Measurements from ENCODE around the gene ZFHX3.

The ZFHX3 gene

DNA sequence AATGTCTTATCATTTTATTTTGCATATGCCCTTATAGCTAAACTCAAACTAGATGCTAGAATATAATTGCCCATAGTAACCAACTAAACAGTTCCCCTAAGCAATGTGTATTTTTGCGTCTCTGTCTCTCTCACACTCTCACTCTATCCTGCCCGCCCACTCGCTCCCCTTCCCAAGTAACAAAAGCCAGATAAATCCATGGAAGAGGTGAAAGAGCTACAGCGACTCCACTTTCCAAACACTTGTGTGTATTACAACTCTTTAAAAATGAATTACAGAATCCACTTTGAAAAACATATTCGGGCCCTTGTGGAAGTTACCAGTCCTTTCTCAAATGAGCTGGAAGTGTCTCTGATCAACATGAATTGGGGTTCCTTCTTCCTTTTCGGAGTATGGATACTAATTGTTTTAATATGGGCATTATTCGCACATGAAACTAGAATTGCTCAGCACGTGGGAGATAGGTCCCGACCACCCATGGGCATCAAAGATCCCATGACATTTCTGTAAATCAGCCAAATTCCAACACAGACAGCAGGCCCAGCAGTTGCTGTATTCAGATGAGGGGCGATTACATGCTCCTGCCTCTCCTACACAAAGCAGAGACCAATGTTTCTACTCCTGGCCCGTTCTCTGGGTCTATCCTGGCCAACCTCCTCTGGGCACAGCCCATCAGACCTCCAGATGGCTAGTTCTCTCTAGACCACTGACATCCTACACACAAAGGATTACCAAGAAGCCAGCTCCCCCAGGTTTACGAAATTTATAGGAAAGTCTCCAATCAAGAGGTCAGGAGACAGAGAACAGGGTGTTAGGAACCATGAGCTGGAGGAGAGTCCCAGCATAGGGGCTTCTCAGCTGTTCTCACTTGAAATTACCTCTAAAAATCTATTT, 121.5 kb downstream of the ZFHX3 start:
- DNase-seq: no peak

- no peak for DNase-seq
These were observed 122.3 kb downstream of the ZFHX3 start for GRCh38 chr16:72925631-72925979.

DNA sequence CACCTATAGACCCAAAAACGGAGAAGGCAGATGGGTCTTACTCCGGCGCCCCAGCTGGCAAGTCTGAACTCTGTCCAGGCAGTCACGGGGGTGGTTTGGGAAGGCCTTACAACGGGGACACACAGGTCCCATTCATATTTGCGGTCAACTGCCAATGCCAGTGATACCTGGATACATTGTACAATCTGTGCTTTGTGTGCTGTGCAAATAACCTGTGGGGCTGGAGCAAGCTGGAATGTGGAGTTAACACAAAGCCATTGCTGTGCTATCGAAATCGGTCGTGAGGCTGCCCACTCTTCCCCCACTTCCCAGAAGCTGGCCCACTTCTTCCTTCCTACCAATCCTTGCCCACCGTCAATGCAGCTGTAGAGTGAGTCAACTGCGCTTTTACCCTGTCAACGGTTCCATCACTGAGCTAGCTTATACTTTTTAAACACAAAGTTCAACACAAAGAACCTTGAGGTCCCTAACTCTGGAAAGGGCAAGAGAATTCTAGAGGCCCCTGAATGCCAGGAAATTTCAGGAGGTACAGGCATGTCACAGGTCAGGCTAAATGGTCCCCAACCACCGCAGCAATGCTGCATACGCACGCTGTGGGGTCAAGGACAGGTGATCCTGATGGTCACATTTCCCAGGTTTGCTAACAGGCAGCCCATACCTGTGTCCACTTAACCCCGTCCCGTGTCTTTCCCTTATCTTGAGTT, 122.8 kb downstream of the ZFHX3 start:
- DNase-seq: no peak

- DNase-seq: no peak
These were observed 123.4 kb downstream of the ZFHX3 start for GRCh38 chr16:72924537-72924926.

DNA sequence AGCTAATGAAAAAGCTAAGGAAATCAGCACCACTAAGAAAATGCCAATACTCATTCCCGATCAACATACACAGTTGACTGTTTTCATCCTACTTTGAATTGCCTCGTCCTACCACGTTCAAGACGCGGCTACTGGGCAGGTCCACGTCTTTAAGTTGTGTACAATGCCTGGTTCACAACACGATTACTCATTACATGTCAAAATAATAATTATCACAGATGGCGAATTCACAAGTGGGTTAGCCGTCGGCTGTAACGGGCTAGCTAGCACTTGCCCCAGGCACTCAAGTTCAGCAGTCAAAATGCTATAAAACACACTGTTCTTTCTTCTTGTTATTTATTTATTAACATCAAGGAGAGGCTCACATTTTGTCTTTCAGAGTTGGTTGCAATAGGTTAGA, 124.2 kb downstream of the ZFHX3 start:
- DNase-seq: no peak

- no peak for DNase-seq
These were observed 125.2 kb downstream of the ZFHX3 start for GRCh38 chr16:72922714-72923113.

- DNase-seq: no peak
These were observed 126.3 kb downstream of the ZFHX3 start for GRCh38 chr16:72921620-72922019.

DNA sequence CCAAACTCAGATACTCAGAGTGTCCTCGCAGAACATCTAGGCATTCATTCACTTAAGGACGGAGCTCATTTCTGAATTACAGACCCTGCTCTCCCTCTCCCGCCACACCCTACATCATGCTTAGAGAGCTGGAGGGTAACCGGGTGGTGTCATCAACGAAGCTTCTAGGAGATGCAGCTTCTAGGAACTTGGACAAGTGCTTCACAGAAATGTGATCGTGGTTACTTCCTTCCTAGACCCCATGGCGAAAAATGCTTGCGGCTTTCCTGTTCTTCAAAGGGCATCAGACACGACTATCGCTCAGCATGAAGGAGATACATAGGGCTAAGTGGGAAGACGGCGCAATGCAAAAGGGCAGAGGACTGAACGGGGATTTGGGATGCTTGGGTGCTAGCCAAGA, 126.8 kb downstream of the ZFHX3 start:
- DNase-seq: no peak

GRCh38 chr16:72917051-72917450, 130.9 kb downstream of the ZFHX3 start:
- DNase-seq: no peak

DNA sequence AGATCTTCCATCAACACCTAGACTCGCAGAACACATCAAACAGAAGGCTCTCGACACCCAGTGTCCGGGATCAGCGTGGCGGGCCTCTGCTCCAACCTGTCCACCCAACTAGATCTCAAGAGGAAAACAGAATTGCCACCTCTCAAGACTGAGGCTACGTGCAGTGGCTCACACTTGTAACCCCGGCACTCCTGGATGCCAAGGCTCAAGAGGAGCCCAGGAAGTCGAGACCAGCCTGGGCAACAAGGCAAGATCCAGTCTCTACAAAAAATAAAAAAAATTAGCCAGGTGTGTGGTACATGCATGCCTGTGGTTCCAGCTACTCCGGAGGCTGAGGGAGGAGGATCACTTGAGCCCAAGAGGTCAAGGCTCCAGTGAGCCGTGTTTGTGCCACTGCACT, 132.6 kb downstream of the ZFHX3 start:
- no peak for DNase-seq

DNA sequence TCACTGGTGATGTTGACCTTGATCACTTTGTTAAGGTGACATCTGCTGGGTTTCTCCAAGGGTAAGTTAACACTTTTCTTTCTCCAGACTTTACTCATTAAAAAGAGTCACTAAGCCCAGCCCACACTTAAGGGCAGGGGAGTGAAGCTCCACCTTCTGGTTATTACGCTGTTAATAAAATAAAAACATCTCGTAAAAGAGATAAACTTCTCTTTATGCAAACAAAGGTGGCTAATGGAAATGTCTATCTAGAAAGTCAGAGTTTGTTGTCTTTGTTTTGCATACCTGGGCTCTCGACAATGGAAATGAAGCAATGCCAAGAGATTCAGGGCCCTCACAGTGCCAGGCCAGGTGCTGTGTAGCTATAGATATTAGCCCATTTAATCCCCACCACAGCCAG, 134.4 kb downstream of the ZFHX3 start:
- DNase-seq: no peak

GRCh38 chr16:72911971-72912370, 136.0 kb downstream of the ZFHX3 start:
- no peak for DNase-seq

DNA sequence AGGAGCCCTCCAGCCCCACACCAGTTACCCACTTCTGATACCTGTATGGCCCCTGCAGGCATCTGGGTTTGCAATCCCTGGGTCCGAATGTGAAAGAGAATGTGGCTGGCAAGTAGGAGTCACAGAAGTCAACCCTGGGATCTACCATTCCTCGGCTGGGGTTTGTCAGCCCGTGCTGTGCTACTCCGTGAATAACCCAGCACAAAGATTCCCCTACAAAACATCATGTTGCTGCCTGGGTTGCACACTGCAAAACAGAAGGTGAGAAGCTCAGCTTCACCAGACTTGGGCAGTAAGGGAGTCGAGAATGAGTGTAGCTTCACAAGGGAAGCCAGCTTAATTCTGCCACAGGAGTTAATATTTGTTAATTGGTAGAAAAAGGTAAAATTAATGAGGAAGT, 137.1 kb downstream of the ZFHX3 start:
- DNase-seq: no peak

DNA sequence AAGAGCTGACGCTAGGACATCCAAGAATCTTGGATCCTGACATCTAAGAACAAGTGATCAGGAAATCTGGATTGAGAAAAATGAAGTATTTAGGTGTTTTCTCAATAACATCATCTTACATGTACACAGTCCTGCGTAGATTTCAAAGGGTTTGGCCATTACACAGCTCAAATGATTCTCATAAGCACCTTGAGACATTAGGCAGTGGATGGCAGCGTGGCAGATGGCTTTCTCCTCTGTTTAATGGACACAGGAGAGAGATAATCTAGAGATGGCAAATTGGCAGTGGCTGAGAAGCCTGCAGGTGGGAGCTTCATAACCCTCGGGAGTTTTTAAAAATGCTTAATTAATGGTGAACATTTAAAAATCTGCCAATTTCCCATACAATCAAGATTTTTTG, 137.5 kb downstream of the ZFHX3 start:
- no peak for DNase-seq

DNA sequence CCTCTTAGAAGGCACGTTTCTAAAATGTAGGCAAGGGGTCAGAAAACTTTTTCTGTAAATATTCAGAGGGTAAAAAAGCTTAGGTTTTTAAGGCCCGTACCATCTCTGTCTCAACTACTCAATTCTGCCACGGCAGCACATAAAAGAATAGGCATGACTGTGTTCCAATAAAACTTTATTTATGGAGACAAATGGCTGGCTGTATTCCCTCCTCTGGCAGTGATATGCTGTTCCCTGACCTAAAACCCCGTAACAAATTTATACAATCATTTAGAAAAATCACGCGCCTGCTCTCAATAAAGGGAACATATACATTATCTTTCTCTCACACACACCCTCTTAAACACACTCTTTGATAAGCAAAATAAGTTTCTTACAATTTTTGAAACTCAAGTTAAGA, 138.7 kb downstream of the ZFHX3 start:
- DNase-seq: no peak

DNA sequence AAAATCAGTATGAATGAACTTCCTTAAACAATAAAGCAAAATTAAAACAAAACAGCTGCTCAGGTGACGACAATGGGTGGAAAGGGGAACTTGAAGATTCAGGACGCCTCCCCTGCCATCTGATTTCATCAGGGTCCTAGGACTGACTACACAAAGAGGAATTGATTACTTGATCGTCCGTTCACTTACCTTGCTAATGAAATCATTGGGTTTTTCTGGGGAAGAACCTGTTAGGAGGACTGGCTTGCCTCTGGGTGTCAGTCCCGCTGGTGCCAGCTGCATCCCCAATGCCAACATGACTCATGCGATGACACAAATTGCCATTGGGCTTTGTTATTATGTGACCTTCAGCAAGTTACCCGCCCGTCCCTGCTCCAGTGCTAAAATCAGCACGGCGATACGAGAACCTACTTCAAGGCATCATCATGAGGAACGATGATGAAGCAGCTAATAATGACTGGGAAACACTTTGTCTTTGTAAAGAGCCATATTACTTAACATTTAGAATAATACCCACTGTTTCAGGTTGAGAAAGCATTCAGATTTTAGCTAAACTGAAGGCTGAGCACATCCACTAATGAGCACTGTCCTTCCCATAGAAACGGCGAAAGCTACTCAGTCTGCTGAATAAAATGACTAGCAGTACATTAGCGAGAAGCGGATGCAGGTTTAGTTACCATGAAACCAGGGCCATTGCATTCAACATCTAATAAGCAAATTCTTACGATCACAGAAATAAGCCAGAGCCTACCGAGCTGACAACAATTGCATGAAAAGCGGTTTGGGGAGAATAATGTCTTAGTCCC, 139.4 kb downstream of the ZFHX3 start:
- DNase-seq: no peak

GRCh38 chr16:72905581-72905980, 142.3 kb downstream of the ZFHX3 start:
- DNase-seq: no peak

- DNase-seq: no peak
These were observed 144.8 kb downstream of the ZFHX3 start for GRCh38 chr16:72903176-72903575.

DNA sequence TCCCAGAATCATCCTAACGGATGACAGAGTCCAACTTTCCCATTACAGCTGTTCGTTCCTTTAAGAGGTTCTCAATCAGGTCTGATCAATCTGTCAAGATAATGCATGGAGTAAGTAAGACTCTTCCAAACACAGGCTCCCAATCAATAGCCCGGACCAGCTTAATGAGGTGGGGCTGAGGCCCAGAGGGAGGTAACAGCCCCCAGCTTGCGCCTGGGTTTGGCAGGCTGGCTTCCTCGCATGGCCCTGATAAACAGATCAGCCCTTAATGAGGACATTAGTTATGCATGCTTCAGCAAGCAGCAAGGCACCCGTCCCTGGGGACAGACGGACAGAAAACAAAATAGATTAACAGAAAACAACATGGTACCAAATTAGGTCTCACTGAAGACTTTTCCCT, 145.7 kb downstream of the ZFHX3 start:
- DNase-seq: no peak

GRCh38 chr16:72901000-72901627, 146.8 kb downstream of the ZFHX3 start:
- DNase-seq: no peak

- no peak for DNase-seq
These were observed 149.6 kb downstream of the ZFHX3 start for GRCh38 chr16:72898216-72898825.

- no peak for DNase-seq
These were observed 150.2 kb downstream of the ZFHX3 start for GRCh38 chr16:72897707-72898106.

Measured in cerebellar nuclear complex (tissue), 1 donor.